Measurements from ENCODE around the gene FAM118B. TPM values are rescaled to one million over a fixed set of nuclear protein-coding genes. Genes with fewer than 3 reads are reported as not detected.

Gene FAM118B
- polyA plus RNA-seq, 12 donors = 18.3 to 27.1 (median 23.1) TPM; not detected in 1

DNA sequence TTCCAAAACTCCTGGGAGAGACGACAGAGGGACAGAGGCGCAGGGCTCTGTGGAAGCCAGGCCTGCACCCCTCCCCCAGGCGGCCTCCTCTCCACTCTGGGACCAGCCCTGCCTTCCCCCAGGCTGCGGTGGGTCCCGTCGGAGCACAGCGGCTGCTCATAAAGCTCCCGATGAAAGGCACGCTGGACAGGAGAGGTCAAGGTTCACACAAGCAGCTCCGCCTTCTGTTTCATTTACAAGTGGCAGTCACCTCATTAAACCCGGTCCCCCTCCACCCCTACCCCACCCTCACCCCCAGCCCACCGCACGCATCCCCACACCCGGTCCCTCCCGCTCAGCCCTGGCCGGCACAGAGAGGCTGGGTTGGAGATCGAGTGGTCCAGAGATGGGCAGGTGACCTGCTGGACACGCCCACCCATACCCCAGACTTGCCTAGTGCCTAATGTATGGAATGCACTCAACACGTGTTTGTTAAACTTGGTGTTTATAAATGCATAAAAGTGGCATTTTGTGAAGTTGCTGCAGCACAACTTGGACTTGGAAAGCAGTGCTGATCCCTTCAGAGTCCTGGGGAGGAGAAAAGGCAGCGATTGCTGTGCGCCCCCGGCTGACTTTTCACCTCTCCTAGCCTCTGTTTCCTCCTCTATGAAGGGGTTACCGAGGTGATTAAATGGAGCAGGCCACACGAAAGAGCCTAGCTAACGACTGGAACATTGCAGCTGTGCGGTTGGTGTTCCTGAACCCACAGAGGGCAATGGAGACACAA is 26.1 kb upstream of the FAM118B start:
- DNase-seq = no peak

DNA sequence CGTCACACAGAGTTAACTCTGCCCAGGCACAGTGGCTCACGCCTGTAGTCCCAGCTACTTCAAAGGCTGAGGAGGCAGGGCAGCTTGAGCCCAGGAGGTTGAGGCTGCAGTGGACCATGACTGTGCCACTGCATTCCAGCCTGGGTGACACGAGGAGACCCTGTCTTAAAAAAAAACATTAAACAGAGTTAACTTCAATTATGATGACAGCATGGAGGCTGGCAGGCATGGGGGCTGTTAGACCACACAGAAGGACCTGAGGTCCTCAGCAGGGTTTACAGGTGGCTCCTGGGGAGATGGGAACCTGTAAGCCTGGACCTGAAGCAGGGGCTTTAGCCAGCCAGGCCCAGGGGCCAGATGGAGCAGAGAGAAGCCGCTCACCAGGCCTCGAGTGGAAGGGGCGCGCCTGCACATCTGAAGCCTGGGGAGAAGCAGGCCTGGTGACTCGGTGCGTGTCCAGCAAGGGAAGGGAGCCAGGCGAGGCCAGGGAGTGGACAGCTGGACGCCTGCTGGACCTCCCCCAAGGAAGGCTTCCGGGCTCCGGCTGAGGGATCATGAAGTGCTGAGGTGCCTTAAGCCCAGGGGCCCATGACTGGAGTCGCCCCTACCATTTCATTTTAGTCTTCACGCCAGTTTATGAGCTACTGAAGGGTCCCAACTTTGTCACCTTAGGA is 25.4 kb upstream of the FAM118B start:
- DNase-seq = no peak

DNA sequence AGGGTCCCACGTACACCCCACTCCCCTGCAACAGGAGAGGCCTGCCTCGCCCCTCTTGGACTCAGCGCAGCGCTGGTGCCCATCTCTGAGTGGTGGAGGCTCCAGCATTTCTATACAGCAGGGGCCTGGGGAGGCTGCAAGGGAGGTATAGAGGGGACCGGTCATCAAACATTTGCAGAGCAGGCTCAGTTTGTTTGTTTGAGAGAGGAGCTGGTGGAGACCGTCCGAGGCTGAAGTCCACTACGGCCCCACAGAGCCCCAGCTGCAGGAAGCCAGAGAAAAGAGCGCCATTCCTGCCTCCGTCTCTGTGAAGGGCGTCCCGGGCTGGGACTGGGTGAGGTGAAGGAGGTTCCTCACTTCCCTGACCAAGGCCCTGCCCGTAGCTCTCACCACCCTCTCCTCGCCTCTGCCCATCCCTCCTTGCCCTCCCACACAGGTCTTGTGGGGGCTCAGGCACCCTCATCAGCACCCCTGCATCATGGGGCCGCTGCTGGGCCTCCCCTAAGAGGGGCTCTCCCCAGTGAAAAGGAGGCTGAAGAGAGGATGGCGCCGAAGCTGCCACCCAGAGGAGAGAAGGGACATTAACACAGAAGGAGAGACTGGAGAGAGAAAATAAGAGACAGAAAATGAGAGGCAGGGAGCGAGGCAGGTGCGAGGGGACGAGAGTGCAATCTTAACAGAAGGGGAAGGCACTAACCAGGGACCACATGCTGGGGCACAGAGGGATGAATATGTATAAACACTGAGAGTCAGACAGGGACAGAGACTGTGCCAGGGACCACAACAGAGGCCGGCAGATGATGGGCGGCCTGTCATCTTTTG is 24.7 kb upstream of the FAM118B start:
- no peak for DNase-seq

DNA sequence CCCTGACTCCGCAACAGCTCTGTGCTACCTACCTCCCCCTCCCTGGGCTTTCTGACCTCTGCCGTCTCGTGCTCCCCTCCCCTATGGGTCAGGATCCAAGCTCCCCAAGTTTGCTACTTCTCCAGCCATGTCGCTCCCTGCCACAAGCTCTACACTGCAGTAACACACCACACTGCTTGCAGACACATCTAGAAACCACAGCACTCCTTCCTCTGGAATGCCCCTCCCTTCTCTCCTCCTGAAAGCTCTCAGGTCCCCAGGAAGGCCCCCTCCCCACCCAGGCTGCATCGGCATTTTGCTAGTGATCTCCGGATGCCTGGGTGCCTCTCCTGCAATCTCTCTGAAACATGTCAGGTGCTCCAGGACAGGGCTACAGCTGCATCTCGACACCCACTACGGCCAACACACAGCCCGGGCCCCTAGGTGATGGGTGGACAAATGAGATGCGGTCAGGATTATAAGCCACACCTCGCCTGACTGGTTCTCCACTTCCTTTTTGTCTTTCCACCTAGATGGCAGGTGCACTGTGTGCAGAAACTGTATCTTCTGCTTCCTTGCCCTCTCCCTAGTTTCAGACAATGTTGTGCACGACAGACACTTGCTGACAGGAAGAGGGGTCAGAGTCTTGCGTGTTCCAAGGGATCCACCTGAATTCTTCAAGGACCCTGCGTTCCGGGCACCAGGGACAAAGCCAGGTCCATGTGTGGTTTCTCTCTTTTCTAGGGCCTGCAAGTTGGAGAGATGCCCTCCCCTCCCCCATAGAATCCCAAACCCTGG is 23.1 kb upstream of the FAM118B start:
- no peak for DNase-seq

DNA sequence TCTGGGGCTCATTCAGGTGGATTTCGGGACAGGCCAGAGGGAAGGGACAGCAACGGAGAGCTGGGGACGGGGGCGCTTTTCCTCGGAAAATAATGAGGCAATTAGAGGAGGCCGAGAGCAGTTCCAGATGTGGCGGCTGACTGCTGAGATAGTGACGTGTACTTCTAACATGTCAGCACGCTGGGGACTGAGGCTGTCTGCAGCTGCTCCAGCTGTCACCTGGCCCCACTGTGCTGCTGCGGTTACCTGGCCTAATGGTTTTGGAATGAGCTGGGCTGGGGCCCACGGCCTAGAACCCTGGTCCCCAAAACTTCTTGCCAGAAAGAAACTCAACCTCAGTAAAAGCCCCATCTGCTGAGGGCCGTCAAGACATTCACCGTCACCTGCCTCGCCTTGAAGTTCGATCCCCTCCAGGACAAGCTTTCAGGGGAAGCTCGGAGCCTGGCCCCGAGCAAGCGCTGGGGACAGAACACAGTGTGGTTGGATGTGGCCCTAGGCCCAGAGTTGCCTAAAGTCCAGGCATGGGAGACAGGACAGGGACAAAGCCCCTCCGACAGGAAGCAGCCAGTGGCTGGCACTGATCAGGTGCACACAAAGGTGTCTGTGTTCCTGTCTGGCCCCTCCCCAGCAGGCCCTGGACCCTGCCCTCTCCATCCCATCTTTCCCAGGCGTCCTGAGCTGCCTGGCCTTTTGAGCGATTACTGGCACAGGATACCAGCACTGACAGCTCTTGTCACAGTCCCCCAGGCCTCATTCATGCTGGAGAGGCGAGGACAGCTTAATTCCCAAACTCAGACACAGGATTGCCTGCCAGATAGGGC is 22.3 kb upstream of the FAM118B start:
- DNase-seq = no peak

DNA sequence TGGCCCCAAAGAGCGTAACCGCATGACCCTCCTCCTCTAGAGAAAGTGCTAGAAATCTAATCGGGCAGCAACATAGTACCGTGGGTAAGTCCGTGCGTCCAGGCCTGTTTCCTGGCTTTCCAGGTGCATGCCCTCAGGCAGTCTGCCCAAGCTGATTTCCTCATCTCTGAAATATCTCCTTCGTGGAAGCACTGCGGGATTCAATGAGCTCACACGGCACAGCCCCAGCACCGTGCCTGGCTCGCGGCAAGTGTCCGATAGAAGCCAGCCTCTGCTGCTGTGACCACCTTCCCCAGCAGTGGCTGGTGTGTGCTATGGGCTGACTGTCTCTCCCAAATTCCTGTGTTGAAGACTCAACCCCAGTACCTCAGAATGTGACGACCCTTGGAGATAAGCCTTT is 20.8 kb upstream of the FAM118B start:
- no peak for DNase-seq

DNA sequence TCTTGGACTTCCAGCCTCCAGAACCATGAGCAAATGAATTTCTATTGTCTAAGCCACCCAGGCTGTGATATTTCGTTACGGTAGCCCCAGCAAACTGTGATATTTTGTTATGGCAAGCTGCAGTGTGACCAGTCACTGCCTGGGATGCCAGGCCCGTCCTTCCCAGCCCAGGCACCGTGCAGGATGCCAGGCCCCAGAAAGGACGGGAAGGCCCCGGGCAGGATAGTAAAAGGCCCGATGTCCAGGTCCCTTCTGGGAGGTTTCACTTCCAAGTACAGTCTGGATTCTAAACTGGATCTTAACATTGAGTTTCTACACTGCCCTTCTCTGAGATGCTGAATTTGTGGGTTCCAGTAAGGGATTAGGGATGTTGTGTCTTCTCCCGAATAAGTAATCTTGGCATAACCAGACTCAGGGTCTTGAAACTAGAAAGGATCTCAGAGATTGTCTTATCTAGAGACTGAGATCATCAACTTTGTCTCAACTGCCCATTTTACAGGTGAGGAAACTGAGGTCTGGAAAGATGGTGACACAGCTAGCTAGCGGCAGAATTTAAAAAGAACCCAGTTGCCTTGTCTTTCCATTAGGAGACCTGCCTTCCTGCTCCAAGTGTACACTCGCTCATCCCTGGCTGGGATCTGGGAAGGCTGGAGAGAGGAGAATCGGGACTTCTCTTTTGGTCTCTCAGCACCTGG is 20.1 kb upstream of the FAM118B start:
- no peak for DNase-seq

DNA sequence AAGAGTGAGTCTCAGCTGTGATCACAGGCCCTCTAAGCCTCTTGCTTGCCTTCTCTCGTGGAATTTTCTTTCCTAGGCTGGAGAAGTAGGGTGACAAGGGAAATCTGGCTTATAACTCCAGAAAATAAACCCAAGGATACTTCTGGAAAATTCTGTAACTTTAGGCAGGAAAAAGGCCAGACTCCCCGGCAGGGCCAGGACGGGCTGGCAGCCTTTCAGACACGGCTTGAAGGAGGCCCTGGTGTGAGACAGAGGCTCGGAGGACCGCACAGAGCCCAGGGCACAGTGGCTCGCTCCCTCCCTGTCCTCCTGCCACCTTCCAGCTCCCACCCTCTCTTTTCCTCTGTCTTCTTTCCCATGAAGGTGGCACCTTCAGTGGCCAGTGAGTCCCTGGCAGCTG is 19.2 kb upstream of the FAM118B start:
- DNase-seq = no peak

DNA sequence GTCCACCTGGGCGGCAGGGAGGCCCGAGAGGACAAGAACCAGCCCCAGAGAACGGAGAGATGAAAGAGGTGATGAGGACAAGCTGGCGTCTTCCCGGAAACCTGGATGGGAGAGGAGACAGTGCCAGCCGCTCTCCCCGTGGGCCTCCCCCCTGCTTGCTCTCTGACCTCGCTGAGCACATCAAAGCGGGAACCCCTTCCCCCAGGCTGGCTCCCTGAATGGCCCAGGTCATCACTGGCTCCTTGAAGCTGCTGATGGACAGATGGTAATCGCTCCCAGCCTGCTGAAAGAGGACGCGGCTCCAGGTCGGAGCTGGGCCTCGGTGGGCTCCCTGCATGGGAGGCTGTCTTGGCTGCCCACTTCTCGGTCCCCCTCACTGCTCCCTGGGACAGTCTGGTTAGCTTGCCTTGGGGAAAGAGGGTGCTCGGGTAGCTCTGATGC is 18.5 kb upstream of the FAM118B start:
- no peak for DNase-seq

DNA sequence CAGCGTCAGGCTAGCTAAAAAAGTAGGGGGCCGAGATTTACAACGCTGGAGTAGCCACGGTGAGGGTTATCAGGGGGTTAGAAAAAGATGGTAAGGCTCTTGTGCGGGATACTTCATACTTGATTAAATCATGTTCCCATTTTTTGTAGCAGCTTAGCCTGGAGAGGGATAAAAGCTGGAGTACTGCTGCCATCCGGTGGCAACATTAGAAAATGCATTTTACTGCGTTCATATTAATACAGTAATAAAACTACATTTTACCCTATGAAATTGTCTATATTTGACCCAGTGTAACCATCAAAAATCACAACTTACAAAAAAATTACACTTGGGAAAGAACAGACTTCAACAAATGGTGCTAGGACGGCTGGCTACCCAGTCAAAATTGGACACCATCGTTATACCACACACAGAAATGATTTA is 17.4 kb upstream of the FAM118B start:
- DNase-seq = peak; percentile 72

DNA sequence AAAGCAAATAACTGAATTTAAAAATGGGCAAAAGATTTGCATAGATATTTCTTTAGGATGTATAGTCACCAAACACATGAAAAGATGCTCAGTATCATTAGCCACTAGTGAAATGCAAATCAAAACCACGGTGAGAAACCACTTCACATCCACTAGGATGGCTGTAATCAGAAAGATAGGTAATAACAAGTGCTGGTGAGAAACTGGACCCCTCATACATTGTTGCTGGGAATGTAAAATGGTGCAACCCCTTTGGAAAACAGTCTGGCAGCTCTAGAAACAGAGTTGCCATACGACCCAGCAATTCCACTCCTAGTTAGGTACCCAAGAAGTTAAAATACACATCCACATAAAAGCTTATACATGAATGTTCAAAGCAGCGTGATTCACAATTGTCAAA is 16.5 kb upstream of the FAM118B start:
- no peak for DNase-seq

DNA sequence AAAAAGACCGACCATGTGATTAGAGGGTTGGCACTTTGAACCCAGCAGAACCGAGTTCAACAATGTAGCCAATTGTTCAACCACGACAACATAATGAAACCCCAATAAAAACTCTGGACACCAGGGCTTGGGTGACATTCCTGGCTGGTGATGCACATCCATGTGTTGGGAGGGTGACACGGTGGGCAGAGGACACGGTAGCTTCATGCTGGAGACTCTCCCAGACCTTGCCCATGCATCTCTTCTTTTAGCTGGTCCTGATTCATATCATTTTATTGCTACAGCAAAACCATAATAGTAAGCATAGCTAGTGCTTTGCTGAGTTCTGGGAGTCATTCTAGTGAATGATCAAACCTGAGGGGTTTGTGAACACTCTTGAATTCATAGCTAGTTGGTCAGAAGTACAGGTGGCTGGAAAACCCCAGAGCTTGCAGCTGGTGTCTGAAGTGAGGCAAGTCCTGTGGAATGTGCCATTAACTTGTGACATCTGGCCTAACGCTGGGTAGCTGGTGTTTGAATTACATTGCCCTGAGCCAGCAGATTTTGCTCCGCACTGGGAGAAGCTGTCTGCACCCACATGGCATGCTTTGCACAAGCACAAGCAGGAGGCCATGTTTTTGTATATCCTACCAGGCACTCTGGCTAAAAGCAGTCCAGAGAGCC is 14.2 kb upstream of the FAM118B start:
- DNase-seq = no peak

DNA sequence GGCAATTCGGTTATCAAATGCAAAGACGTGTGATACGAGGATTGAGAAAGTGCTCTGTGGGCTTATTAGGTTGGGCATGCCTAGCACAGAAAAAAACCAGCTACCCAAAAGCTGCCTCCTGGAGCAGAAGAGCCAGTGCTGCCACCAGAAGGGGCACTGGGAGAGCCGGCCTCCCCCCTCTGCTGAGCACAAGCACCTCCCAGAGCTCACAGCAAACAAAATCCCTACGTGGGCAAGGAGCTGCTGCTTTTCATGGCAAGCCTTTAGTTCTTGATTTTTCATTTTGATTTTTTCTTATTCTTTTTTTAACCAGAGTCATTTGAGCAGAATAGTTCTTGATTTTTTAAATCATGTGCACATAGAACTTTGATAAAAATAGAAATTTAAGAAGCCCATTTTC is 12.9 kb upstream of the FAM118B start:
- DNase-seq = no peak

DNA sequence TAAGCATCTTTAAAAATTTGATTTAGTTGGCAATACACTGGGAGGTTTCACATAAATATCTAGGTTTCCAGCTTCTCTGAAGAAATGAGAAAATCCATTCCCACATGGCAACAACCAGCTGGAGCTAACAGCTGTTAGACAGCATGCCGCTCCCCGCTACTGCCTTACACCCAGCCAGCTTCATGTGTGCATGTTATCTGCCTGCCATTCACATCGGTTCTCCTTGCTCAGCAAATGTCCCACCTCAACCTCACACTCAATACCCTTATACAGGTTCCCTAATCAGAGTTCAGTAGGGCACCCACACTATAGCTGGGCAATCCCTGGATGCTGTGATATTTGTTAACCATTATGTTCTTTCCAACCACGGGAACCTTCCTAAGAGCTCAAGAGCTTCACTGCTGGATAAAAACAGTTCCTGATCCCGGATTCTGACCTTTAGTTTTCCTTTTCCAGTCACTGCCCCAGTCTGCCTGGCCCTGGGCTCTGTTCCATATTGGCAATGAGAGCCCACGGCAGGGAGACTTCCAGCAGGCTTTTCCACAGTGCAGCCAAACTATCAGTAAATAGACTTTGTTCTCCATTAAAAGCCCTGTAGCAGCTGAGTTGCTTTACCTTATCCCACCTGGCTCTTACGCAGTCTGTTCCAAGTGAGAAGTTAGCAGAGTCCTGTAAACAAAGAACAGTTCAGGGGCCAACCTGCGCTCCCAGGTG is 8.8 kb upstream of the FAM118B start:
- no peak for DNase-seq

DNA sequence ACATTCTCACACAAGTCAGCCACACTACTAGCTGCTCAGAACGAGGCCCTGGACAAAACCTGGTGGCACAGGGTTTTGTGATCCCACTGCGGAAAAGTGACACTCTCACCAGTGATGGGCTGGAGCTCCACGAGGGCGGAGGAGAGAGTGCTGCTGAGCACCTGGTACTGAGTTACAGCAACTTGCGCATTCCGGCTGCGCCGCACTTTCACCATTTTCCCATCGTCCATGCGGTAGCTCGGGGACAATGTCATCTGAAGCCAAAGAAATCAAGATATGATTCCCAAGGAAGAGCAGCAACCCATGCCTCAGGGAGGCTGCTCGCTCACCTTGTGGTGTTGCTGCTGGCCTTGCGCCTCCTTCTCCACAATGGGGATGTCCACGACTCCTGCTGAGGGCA is 6.2 kb upstream of the FAM118B start:
- DNase-seq = no peak

DNA sequence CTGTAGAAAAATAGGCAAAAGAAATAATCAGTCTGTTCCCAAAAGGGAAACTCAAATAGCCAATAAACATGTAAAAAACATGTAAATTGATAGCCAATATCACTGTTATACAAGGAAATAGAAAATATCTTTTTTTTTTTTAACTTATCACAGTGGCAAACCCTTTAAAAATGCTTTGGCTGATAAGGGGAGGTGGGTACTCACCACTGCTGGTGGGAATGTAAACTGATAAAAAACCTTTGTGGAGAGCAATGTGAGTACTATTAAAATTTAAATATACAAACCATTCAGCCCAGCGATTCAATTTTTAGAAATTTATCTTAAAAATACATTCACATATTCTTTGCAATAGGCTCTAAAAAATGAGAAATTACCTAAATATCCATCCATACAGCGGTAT is 3.7 kb upstream of the FAM118B start:
- DNase-seq = no peak

DNA sequence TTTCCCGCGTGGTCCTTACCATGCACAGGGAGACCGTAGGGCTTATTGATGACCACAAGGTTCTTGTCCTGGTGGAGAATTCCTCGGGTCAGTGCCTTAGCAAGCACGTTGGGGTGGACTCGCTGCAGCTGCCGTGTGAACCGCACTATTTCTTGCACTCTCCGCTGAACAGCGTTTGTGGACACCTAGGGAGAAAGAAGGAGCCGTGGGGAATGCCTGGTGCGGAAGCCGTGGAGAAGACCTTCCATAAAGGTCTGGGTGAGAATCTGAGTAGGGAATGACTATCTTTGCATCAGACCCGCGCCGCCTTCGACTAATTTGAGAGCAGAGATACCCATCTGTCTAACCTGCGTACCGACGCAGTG is 729 bp upstream of the FAM118B start:
- DNase-seq = no peak

DNA sequence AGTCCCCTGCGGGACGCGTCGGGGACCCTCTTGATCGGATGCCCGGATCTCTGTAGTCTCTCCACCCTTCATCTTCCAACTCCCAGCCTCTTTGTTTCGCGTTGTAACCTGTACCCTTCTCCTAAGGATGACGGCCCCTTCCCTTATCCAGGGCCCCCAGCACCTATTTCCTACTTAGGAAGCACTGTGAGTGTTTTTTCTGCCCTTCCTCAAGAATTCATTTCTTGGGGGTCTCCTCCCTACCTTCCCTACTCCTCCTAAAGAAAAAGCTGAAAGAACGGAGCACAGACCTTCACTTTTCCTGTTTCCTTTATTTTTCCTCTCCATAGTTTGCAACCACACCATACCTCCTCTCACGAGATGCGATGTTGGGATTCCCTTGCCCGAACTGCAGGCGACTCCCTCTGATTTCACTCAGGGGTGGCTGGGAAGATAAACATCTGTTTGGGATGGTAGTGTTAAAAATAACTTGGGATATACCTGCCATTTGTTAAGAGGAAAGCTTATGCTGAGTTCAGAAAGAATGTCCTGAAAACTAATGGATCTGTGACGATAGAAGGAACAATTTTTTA is 593 bp downstream of the FAM118B start:
- DNase-seq = no peak

DNA sequence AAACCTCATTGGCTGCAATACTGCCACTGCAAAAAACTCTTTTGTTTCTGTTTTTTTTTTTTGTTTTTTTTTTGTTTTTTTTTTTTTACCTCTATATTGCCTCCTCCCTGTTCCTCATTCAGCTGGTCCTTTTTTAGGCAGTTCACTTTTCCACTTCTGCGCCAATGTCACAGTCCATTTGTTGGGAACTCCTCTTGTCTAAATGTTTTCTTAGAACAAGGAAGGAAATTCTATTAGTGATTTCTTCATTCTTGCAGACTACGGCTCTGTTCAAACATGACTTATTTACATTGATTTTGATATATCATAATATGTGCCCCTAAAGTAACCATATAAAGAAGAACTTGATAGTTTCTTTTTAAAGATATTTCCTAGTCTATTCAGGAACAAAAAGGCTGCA is 2.9 kb downstream of the FAM118B start:
- DNase-seq = no peak
